Stimulated activated naive CD4-positive, alpha-beta T cell (primary cell): ENCODE results near the gene ICA1.
"Not testable (repeated sequence)": the region's sequence is repeated elsewhere in the genome, so short reads cannot be mapped to it uniquely, and the experiment has no call there.

Experiments
- DNase-seq, 6 experiments: peaks; one replicate each; lab custom pipeline; 2025; lab: John Stamatoyannopoulos, UW

ICA1 gene

GRCh38 chr7:8094164-8095140, 167.5 kb downstream of the ICA1 start:
- DNase-seq, result no peak

GRCh38 chr7:8092140-8092539, 169.8 kb downstream of the ICA1 start:
- no peak for DNase-seq

GRCh38 chr7:8089036-8089780, 172.8 kb downstream of the ICA1 start:
- DNase-seq, result no peak

GRCh38 chr7:8086239-8086638, 175.7 kb downstream of the ICA1 start:
- no peak for DNase-seq

GRCh38 chr7:8085420-8085819, 176.5 kb downstream of the ICA1 start:
- no peak for DNase-seq

GRCh38 chr7:8084836-8085235, 177.1 kb downstream of the ICA1 start:
- no peak for DNase-seq

GRCh38 chr7:8082762-8083161, 179.2 kb downstream of the ICA1 start:
- no peak for DNase-seq

DNA sequence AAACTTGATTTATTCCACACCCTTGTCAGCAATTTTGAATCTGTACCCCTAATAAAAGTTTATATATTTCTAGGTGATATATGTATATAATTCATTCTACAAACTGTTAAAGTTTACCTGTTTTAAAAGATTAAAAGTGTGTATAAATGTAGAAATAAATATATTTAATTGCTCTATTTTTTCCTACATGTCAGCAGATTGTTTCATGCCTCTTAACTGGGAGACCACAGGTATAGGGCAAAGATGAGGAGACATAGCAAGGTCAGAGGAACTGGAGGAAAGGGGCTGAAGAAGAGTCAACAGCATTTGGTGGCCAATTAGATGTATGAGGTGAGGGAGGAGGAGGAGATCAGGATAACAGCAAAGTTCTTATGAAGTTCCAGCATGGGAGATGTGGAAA, 183.5 kb downstream of the ICA1 start:
- no peak for DNase-seq

- no peak for DNase-seq
Measured at GRCh38 chr7:8070451-8071180, 191.4 kb downstream of the ICA1 start.

GRCh38 chr7:8068892-8069686, 192.9 kb downstream of the ICA1 start:
- no peak for DNase-seq

DNA sequence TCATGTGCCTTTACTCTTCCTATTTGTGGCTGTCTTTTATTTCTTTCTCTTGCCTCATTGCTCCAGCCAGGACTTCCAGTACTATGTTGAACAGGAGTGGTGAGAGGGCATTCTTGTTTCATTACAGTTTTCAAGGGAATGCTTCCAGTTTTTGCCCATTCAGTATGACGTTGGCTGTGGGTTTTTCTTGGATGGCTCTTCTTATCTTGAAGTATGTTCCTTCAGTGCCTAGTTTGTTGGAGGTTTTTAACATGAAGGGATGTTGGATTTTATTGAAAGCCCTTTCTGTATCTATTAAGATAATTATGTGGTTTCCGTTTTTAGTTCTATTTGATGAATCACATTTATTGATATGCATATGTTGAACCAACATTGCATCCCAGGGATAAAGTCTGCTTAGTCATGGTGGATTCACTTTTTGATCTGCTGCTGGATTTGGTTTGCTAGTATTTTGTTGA, 196.6 kb downstream of the ICA1 start:
- no peak for DNase-seq

- no peak for DNase-seq
Measured at GRCh38 chr7:8064828-8065227, 197.1 kb downstream of the ICA1 start.

DNA sequence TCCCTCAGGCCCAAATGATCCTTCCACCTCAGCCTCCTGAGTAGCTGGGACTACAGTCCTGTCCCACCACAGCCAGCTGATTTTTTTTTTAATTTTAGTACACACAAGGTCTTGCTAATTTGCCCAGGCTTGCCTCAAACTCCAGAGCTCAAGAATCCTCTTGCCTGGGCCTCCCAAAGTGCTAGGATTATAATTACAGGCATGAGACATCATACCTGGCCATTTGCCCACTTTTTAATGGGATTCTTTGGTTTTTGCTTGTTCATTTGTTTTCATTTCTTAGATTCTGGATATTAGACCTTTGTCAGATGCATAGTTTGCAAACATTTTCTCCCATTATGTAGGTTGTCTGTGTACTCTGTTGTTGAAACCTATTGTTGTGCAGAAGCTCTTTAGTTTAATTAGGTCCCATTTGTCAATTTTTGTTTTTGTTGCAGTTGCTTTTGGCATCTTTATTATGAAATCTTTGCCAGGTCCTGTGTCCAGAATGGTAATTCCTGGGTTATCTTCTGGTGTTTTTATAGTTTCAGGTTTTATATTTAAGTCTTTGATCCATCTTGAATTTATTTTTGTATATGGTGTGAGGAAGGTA, 198.2 kb downstream of the ICA1 start:
- DNase-seq, result no peak

- DNase-seq, result not testable (repeated sequence)
Measured at GRCh38 chr7:8063300-8063699, 198.7 kb downstream of the ICA1 start.
